ENCODE measurements around the gene GLOD4.
"Not testable (repeated sequence)": the region's sequence is repeated elsewhere in the genome, so short reads cannot be mapped to it uniquely, and the experiment has no call there.

GLOD4 gene

GRCh38 chr17:802901-803881, 21.1 kb upstream of the GLOD4 start:
- DNase-seq (ENCODE audit: low read depth in 2 of 2, low spot score in 1 of 2), result no peak

DNA sequence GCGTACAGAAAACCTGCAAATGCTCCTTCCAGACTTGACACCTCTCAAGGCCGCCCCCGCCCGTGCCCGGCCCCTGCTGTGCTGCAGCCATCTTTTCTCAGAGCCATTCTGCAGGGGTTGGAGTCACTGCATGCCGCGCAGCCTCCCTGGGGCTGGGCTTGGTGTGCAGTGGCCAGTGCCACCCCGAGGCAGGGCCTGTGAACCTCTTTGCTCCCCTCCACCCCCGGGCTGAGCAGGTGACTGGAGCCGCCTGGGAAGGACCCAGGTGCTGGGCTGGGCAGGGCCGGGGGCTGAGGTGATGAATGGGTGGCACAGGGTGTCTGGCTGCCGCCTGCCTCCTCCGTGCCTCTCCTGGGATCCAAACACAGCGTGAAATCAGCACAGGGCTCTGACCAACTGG, 20.4 kb upstream of the GLOD4 start:
- no peak for DNase-seq (ENCODE audit: low read depth in 2 of 2, low spot score in 1 of 2)

- no peak for DNase-seq (ENCODE audit: low read depth in 2 of 2, low spot score in 1 of 2)
Observed at GRCh38 chr17:801660-802059, 19.6 kb upstream of the GLOD4 start.

DNA sequence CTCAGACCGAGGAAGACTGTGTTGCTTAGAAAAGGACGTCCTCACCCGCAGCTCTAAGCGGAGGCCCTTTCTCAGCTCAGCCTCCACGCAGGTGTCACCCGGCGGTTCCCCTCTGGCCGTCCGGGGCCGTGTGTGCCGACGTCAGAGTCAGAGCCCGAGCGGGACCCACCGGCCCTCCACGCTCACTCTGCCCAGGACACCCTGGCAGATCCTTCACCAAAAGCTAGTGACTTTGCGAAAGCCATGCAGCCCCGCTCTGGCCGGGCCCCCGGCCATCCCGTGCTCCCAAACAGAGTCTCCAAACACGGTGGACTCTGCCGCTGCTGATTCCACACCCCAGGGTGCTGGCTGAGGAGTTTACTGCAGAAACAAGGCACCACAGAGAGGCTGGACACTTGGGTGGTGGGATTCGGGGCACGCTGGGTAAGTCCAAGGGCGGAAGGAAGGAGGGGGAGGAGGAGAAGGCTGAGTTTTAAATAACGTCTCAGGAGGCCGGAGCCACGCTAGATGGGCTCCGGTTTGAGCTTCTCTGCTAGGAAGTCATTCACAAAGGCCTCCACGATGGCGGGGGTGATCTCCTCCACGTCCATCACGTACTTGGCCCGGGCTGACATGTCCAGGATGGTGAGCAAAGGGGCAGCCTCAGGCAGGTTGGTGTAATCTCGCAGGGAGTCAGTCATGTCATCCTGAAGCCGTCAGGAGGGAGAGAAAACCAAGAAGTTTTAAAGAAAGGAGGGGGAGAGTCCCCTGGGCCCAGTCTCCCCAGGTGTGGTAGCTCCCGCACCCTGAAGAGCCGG, 18.6 kb upstream of the GLOD4 start:
- DNase-seq (ENCODE audit: low read depth in 2 of 2, low spot score in 1 of 2), result no peak

DNA sequence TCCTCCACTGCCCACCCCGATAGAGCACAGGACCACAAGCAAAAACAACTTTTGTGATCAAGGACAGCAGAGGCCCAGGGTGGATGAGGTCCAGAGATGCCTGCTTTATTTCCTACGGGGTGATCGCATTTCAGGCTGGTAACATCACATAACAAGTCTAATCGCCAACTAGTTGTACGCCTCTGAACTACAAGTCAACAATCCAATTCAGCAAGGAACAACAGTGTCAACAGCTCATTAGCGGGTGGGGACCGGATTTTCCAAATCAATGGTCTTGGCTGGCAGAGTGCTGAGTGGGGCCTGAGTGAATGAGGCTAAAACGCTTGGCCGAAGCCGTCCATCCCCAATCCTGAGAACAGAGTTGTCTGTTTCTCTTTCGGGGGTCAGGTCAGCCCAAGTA, 17.2 kb upstream of the GLOD4 start:
- no peak for DNase-seq (ENCODE audit: low read depth in 2 of 2, low spot score in 1 of 2)

DNA sequence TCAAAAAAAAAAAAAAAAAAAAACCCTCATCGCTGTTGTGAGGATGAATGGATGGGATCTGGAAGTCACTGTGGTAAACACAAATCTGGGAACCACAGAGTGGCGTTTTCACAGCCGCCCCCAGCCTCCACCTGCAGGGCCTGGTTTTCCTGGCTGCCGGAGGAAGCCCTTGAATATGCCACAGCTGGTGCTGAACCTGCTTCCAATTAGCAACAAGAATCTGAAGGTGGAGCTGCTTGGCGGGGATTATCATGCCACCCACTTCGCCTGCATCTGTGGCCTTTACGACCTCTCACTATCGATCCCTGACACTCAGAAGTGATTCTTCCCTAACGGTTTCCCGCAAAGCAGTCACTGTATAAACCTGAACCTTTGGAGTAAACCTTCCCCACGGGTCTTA, 16.2 kb upstream of the GLOD4 start:
- no peak for DNase-seq (ENCODE audit: low read depth in 2 of 2, low spot score in 1 of 2)

- no peak for DNase-seq (ENCODE audit: low read depth in 2 of 2, low spot score in 1 of 2)
Observed at GRCh38 chr17:797236-797840, 15.3 kb upstream of the GLOD4 start.

- no peak for DNase-seq (ENCODE audit: low read depth in 2 of 2, low spot score in 1 of 2)
Observed at GRCh38 chr17:796609-797008, 14.5 kb upstream of the GLOD4 start.

DNA sequence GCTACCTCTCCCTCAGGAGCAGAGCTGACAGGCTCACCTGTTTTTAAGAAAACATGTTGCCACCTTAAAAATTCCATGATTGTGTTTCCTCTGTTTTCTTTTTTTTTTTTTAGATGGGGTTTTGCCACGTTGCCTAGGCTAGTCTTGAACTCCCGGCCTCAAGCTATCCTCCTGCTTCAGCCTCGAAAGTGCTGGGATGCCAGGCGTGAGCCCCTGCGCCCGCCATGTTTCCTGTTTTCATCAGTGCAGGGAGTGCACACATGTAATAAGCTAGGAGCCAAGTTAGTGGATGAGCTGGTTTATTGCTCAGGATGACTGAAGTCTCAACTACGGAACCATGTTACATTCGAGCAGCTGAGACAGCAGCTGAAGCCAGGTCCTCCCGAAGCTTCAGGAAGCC, 13.6 kb upstream of the GLOD4 start:
- no peak for DNase-seq (ENCODE audit: low read depth in 2 of 2, low spot score in 1 of 2)

DNA sequence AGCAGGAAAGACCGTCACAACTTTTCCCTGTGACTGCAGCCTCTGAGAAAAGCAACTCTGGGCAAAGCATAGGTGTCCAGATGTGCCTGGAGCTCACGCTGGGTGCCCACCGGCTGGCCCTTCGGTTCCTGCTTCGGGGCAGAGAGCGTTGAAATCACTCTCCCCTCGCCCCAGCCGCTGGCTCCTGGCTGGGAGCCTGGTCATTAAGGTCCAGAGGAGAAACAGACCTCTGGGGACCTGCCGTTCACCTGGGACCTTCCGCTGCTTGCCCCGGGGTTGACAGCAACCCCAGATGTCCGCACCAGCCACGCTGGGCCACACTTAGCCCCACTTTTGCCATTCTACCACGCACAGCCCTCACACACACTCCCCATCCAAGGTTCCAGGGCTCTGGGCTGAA, 13.2 kb upstream of the GLOD4 start:
- DNase-seq (ENCODE audit: low read depth in 2 of 2, low spot score in 1 of 2), result no peak

GRCh38 chr17:794876-795275, 12.8 kb upstream of the GLOD4 start:
- no peak for DNase-seq (ENCODE audit: low read depth in 2 of 2, low spot score in 1 of 2)

- no peak for DNase-seq (ENCODE audit: low read depth in 2 of 2, low spot score in 1 of 2)
Observed at GRCh38 chr17:792277-792676, 10.2 kb upstream of the GLOD4 start.

DNA sequence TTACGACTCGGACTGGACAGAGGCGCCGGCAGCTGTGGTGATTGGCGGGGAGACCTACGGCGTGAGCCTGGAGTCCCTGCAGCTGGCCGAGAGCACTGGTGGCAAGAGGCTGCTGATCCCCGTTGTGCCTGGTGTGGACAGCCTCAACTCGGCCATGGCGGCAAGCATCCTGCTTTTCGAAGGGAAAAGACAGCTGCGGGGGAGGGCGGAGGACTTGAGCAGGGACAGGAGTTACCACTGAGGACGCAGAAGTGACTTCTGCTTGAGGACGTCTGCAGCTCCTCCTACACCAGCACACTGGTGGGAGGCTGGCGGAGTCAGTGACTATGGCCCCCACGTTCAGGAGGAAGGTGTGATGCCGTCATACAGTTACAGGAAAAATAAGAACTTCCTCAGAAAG, 9.7 kb upstream of the GLOD4 start:
- no peak for DNase-seq (ENCODE audit: low read depth in 2 of 2, low spot score in 1 of 2)

DNA sequence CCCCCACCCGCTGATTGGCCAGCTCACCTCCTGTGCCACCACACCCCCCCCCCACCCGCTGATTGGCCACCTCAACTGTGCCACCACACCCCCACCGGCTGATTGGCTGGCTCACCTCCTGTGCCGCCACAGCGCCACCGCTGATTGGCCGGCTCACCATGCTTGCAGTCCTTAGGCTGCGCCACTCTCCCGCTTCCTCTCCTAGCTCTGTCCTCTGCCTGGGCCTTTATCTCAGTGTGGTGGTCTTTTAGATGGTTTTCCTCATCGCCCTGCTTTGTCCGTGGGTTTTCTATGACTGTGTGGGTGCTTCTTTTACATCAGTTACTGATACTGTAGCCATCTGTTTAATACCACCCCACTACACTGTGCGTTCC, 8.8 kb upstream of the GLOD4 start:
- DNase-seq (ENCODE audit: low read depth in 2 of 2, low spot score in 1 of 2), result not testable (repeated sequence)

DNA sequence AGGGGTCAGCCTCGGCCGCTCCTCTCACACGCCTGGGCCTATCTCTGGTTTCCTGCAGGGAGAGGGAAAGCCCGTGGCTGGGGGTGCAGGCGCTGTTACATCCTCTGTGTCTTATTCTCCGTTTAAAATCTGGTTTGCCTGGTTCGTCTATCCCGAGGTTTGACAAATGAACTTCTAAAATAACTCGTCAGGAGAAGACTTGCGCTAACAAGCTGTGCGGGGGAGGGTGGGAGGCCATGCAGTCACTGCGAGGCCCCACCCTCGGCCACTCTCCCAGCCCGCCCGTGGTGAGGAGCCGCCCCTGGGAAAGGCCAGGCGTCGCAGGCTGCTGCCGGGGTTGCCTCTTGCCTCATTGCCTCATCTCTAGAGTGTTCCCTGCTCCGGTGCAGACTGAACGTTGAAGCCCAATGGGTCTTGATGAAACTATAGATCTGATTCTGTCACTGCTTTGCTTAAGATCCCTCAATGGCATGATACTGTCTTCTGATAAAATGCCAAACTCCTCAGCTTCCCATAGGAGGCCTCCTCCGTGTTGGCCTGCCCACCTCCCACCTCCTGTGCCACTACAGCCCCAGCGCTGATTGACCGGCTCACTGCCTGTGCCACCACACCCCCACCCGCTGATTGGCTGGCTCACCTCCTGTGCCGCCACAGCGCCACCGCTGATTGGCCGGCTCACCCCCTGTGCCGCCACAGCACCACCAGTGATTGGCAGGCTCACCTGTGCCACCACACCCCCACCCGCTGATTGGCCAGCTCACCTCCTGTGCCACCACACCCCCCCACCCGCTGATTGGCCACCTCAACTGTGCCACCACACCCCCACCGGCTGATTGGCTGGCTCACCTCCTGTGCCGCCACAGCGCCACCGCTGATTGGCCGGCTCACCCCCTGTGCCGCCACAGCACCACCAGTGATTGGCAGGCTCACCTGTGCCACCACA, 8.1 kb upstream of the GLOD4 start:
- DNase-seq (ENCODE audit: low read depth in 2 of 2, low spot score in 1 of 2), result not testable (repeated sequence)

DNA sequence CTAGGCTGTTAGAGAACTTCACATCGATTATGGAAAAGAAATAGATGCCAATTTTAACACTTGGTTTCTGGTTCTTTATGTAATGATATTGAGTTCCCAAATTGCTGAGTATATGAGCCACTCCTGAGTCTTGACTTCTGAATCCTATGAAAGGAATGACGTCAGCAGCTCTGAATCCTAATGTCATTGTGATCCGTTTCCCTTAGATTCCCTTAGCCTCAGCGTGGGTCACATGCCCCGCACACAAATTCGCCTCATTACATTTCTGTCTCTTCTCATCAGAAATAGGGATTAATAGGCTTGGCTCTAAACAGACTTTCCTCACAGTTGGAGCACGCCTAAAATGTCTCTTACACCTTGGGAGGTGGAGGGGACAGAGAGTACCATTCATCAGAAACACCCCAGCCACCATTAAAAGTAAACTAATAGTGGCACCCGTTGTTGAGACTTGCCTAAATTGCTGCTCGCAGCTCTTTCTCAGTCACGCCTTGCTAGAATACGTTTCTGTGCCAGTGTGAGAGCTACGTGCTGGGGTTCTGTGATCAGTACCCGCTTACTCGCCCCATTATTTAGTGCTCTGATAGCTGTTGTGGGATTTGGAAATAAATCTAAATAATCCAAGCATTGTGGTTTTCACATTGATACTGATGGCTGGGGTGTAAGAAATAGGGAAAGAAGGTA, 7.2 kb upstream of the GLOD4 start:
- DNase-seq (ENCODE audit: low read depth in 2 of 2, low spot score in 1 of 2), result no peak

- no peak for DNase-seq (ENCODE audit: low read depth in 2 of 2, low spot score in 1 of 2)
Observed at GRCh38 chr17:788551-788950, 6.5 kb upstream of the GLOD4 start.

DNA sequence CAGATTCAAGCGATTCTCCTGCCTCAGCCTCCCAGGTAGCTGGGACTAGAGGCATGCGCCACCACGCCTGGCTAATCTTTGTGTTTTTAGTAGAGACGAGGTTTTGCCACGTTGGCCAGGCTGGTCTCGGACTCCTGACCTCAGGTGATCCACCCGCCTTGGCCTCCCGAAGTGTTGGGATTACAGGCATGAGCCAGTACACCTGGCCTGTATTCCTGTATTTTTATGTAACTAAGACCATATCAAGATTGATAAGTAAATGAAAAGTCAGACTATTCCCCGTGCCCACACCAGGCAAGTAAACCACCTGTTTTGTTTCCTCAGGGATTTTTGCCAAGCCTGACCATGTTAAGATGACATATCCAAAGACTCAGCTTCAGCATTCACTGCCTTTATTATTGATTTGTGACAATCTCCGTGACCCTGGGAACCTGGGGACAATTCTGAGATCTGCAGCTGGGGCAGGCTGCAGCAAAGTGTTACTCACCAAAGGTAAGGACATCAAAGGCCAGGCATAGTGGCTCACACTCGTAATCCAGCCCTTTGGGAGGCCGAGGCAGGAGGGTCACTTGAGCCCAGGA, 5.7 kb upstream of the GLOD4 start:
- no peak for DNase-seq (ENCODE audit: low read depth in 2 of 2, low spot score in 1 of 2)

DNA sequence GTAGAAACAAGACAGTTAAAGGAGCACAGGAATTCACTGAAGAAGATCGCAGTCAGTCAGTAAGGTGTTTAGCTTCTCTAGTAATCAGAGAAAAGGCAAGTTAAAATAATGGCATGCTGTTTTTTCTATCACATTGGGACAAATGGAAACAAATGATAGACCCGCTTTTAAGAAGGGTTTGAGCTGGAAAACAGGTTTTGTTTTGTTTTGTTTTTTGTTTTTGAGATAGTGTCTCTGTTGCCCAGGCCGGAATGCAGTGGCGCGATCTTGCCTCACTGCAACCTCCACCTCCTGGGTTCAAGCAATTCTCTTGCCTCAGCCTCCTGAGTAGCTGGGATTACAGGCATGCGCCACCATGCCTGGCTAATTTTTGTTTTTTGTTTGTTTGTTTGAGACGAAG, 3.8 kb upstream of the GLOD4 start:
- DNase-seq (ENCODE audit: low read depth in 2 of 2, low spot score in 1 of 2), result not testable (repeated sequence)

DNA sequence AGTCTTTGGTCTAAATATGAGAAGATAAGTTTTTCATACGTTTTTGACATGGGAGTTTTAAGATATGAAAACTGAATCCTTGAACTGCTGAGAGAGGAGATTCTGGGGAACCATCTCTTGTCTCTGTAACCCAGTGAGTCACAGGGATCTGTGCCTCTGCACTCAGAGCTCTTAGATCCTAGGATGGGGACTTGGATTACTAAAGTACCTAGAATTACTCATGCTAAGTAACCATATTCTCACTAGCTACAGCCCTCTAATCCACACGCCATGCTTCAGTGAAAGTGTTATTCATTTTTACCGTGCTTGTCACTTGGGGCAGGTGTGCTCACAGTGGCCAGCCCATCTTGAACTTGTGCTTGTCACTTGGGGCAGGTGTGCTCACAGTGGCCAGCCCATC, 2.1 kb upstream of the GLOD4 start:
- DNase-seq (ENCODE audit: low read depth in 2 of 2, low spot score in 1 of 2), result no peak

All from stimulated activated CD8-positive, alpha-beta memory T cell treated with anti-CD3 and anti-CD28 coated beads, Interleukin-4, amount 100 ng/mL, for 1 hour (primary cell).